22Rv1 (cell line): ENCODE measurements around the gene GFRA4.

ENCODE experiments used
- ZFX ChIP-seq: fragments of 450-650 bp; IDR thresholded peaks from 2 replicates; pipeline ENCODE4 v1.6.1; 2017; ENCODE audit warnings: antibody characterized with exemption, borderline replicate concordance
- TF ChIP-seq, protein P1 (sequence below): fragments of 450-650 bp; IDR thresholded peaks from 2 replicates; pipeline ENCODE4 v1.5.1; 2017; ENCODE audit warnings: mild to moderate bottlenecking

DNA sequence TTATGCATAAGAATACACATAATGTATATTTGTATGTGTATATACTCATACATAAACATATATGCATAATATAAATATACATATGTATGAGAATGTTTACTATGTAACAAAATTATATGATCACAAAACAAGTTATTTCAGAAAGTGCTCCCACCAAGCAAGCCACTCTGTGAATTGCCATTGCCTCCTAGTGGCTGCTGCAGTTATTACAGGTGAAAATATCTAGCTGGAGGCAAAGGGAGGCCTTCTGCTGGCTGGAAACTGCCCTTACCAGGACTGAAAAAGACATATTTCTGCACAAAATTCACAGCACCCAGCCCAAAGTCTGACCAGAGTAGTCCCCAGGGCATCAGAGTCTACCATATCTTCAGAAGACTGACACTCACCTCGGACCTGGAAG, 33.0 kb upstream of the GFRA4 start:
- TF ChIP-seq, protein P1, sequence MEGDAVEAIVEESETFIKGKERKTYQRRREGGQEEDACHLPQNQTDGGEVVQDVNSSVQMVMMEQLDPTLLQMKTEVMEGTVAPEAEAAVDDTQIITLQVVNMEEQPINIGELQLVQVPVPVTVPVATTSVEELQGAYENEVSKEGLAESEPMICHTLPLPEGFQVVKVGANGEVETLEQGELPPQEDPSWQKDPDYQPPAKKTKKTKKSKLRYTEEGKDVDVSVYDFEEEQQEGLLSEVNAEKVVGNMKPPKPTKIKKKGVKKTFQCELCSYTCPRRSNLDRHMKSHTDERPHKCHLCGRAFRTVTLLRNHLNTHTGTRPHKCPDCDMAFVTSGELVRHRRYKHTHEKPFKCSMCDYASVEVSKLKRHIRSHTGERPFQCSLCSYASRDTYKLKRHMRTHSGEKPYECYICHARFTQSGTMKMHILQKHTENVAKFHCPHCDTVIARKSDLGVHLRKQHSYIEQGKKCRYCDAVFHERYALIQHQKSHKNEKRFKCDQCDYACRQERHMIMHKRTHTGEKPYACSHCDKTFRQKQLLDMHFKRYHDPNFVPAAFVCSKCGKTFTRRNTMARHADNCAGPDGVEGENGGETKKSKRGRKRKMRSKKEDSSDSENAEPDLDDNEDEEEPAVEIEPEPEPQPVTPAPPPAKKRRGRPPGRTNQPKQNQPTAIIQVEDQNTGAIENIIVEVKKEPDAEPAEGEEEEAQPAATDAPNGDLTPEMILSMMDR, result peak; percentile 71
- TF ChIP-seq ZFX, result no peak
